ENCODE results near the gene WFDC11.

DNA sequence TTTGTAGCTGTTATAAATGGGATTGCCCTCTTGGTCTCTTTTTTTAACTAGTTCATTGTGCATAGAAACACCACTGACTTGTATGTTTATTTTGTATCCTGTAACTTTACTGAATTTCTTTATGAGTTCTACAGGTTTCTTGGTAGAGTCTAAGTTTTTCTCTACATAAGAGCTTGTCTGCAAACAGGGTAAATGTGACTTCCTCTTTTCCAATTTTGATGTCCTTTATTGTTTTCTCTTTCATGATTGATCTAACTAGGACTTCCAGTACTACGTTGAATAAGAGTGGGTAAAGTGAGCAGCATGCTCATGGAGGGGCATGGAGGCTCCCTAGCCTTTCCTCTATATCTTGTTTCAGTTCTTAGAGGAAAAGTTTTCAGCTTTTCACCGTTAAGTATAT lies 43.5 kb downstream of the WFDC11 start:
- no peak for TF ChIP-seq EZH2 (IDR thresholded peaks at IDR 0.05; ENCODE audit: borderline replicate concordance, low read depth, low read length, severe bottlenecking)
- TF ChIP-seq, protein P1, sequence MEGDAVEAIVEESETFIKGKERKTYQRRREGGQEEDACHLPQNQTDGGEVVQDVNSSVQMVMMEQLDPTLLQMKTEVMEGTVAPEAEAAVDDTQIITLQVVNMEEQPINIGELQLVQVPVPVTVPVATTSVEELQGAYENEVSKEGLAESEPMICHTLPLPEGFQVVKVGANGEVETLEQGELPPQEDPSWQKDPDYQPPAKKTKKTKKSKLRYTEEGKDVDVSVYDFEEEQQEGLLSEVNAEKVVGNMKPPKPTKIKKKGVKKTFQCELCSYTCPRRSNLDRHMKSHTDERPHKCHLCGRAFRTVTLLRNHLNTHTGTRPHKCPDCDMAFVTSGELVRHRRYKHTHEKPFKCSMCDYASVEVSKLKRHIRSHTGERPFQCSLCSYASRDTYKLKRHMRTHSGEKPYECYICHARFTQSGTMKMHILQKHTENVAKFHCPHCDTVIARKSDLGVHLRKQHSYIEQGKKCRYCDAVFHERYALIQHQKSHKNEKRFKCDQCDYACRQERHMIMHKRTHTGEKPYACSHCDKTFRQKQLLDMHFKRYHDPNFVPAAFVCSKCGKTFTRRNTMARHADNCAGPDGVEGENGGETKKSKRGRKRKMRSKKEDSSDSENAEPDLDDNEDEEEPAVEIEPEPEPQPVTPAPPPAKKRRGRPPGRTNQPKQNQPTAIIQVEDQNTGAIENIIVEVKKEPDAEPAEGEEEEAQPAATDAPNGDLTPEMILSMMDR (IDR thresholded peaks at IDR 0.05; ENCODE audit: borderline replicate concordance, extremely low read depth, low read length, poor library complexity, severe bottlenecking): no peak
